GM19238 (cell line): ENCODE results near the gene KRT72.

Experiments used
- DNase-seq: peaks from one replicate; pipeline ENCODE4 v3.0.0; 2011; ENCODE audit warnings: low spot score; ENCODE audit not compliant: insufficient read length

Gene KRT72

GRCh38 chr12:52543985-52544883 is 57.0 kb downstream of the KRT72 start:
- no peak for DNase-seq

- no peak for DNase-seq
Observed at GRCh38 chr12:52542785-52543318, 58.4 kb downstream of the KRT72 start.

GRCh38 chr12:52542157-52542556 is 59.1 kb downstream of the KRT72 start:
- DNase-seq: no peak

GRCh38 chr12:52541709-52542108 is 59.6 kb downstream of the KRT72 start:
- no peak for DNase-seq

GRCh38 chr12:52540531-52540930 is 60.7 kb downstream of the KRT72 start:
- DNase-seq: no peak

- DNase-seq: no peak
Observed at GRCh38 chr12:52539821-52540173, 61.5 kb downstream of the KRT72 start.

- DNase-seq: no peak
Observed at GRCh38 chr12:52539083-52539820, 62.0 kb downstream of the KRT72 start.

- no peak for DNase-seq
Observed at GRCh38 chr12:52537101-52537500, 64.2 kb downstream of the KRT72 start.
